ENCODE measurements around the gene TESK2. TPM values are rescaled to one million over a fixed set of nuclear protein-coding genes. Genes with fewer than 3 reads are reported as not detected.
"Not testable (repeated sequence)": the region's sequence is repeated elsewhere in the genome, so short reads cannot be mapped to it uniquely, and the experiment has no call there.

TESK2 gene
- total and polyA plus RNA-seq, 4 donors = 1.8 to 8.7 (median 3.6) TPM

GRCh38 chr1:45385302-45385701, 105.7 kb downstream of the TESK2 start:
- WGBS, 2 donors = 83 to 90% methylated on average over 3 of the region's 3 CpGs
- H3K4me1 ChIP-seq (ENCODE audit: control insufficient read depth in 5 of 5, insufficient read depth in 5 of 5, low read length in 5 of 5) = peaks cover 0 to 3% (median 0%) of the 10 kb centered on the region in 5 donors
- ATAC-seq (ENCODE audit: insufficient read depth, low FRiP score) = no peak

DNA sequence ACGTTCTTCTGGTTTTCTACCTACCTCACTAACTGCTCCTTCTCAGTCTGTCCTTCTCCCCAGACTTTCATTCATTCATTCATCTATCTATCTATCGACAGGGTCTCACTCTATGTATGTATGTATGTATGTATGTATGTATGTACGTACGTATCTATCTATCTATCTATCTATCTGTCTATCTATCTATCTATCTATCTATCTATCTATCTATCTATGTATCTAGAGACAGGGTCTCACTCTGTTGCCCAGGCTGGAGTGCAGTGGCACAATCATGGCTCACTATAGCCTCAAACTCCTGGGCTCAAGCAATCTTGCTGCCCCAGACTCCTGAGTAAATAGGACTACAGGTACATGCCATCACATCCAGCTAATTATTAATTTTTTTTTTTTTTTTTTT, 106.8 kb downstream of the TESK2 start:
- H3K36me3 ChIP-seq (ENCODE audit: control insufficient read depth in 4 of 4, insufficient read depth in 4 of 4, low read length in 4 of 4); DNase-seq; H3K27me3 ChIP-seq (ENCODE audit: control insufficient read depth in 3 of 3, insufficient read depth in 3 of 3, low read length in 2 of 3); H3K9me3 ChIP-seq (ENCODE audit: control insufficient read depth in 4 of 4, insufficient read depth in 3 of 4, low read length in 3 of 4); ATAC-seq (ENCODE audit: insufficient read depth, low FRiP score); H3K27ac ChIP-seq (ENCODE audit: low read depth in 1 of 2, low read length in 1 of 2); H3K9ac ChIP-seq (ENCODE audit: insufficient read depth in 1 of 2, low read length in 2 of 2); H3K4me3 ChIP-seq; H3K4me1 ChIP-seq (ENCODE audit: control insufficient read depth in 5 of 5, insufficient read depth in 5 of 5, low read length in 5 of 5): not testable (repeated sequence)
- 96 to 97% methylated on average over 4 of the region's 4 CpGs for WGBS, 2 donors

More at GRCh38 chr1:45385302-45385701, 105.7 kb downstream of the TESK2 start:
- H3K27me3 ChIP-seq (ENCODE audit: control insufficient read depth in 3 of 3, insufficient read depth in 3 of 3, low read length in 2 of 3) = no peaks in the 10 kb centered on the region
- TF ChIP-seq CTCF (IDR thresholded peaks at IDR 0.05; ENCODE audit: control extremely low read depth, extremely low read depth) = no peak
- H3K4me3 ChIP-seq = no peak overlapping the region
- H3K9ac ChIP-seq (ENCODE audit: insufficient read depth in 1 of 2, low read length in 2 of 2) = no peak overlapping the region
- no peaks in the 10 kb centered on the region for H3K9me3 ChIP-seq (ENCODE audit: control insufficient read depth in 4 of 4, insufficient read depth in 3 of 4, low read length in 3 of 4)
- DNase-seq = no peak
- no peaks in the 10 kb centered on the region for H3K36me3 ChIP-seq (ENCODE audit: control insufficient read depth in 4 of 4, insufficient read depth in 4 of 4, low read length in 4 of 4)
- H3K27ac ChIP-seq (ENCODE audit: low read depth in 1 of 2, low read length in 1 of 2) = no peak overlapping the region

- ATAC-seq (ENCODE audit: insufficient read depth, low FRiP score) (no peak), DNase-seq (peak in 2 of 3 donors; percentile 58 to 61)
- Histone ChIP-seq H3K4me3 (no peak overlapping the region), H3K27me3 (ENCODE audit: control insufficient read depth in 3 of 3, insufficient read depth in 3 of 3, low read length in 2 of 3) (no peaks in the 10 kb centered on the region), H3K9me3 (ENCODE audit: control insufficient read depth in 4 of 4, insufficient read depth in 3 of 4, low read length in 3 of 4) (no peaks in the 10 kb centered on the region), H3K4me1 (ENCODE audit: control insufficient read depth in 5 of 5, insufficient read depth in 5 of 5, low read length in 5 of 5) (peaks cover 0 to 3% (median 0%) of the 10 kb centered on the region in 5 donors), H3K9ac (ENCODE audit: insufficient read depth in 1 of 2, low read length in 2 of 2) (no peak overlapping the region), H3K27ac (ENCODE audit: low read depth in 1 of 2, low read length in 1 of 2) (no peak overlapping the region), H3K36me3 (ENCODE audit: control insufficient read depth in 4 of 4, insufficient read depth in 4 of 4, low read length in 4 of 4) (no peaks in the 10 kb centered on the region)
- WGBS, 2 donors = 91 to 93% methylated on average over 1 of the region's 1 CpG
- TF ChIP-seq CTCF (IDR thresholded peaks at IDR 0.05; ENCODE audit: control extremely low read depth, extremely low read depth) = no peak
These were observed 107.8 kb downstream of the TESK2 start for GRCh38 chr1:45383191-45383590.

DNA sequence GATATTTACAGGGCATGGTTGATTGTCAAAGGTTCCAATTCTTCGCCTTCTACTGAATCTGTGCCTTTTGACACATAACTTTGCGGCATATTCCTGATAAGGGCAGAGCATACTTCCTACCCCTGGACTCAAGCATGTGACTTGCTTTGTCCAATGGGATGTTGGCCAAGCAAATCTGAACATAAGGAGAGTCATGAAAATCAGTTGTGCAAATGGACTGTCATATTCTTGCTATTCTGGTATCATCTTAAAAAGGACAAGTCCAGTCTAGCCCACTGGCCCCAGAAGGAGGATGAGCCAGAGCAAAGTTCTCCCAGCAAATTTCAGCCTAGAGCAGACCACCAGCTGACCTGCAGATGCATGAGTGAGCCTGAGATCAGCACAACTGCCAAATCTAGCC, 109.7 kb downstream of the TESK2 start:
- H3K9ac ChIP-seq (ENCODE audit: insufficient read depth in 1 of 2, low read length in 2 of 2) = no peak overlapping the region
- WGBS, 2 donors = 94 to 97% methylated on average over 2 of the region's 2 CpGs

More for the DNA sequence above, 109.7 kb downstream of the TESK2 start:
- TF ChIP-seq CTCF (IDR thresholded peaks at IDR 0.05; ENCODE audit: control extremely low read depth, extremely low read depth) = no peak
- DNase-seq = no peak
- peaks cover 0 to 3% (median 0%) of the 10 kb centered on the region in 5 donors for H3K4me1 ChIP-seq (ENCODE audit: control insufficient read depth in 5 of 5, insufficient read depth in 5 of 5, low read length in 5 of 5)
- H3K27me3 ChIP-seq (ENCODE audit: control insufficient read depth in 3 of 3, insufficient read depth in 3 of 3, low read length in 2 of 3) = no peaks in the 10 kb centered on the region
- H3K36me3 ChIP-seq (ENCODE audit: control insufficient read depth in 4 of 4, insufficient read depth in 4 of 4, low read length in 4 of 4) = no peaks in the 10 kb centered on the region
- no peak overlapping the region for H3K4me3 ChIP-seq
- H3K27ac ChIP-seq (ENCODE audit: low read depth in 1 of 2, low read length in 1 of 2) = no peak overlapping the region
- no peak for ATAC-seq (ENCODE audit: insufficient read depth, low FRiP score)
- H3K9me3 ChIP-seq (ENCODE audit: control insufficient read depth in 4 of 4, insufficient read depth in 3 of 4, low read length in 3 of 4) = no peaks in the 10 kb centered on the region

Measured in lung (tissue), 12 donors.